Measurements from ENCODE around the gene CMKLR1.

- TF ChIP-seq EZH2 (IDR thresholded peaks at IDR 0.05; ENCODE audit: borderline replicate concordance, insufficient read depth, low read depth, low read length, poor library complexity, severe bottlenecking) (no peak), CTCF (IDR thresholded peaks at IDR 0.05) (no peak)
These were observed 36.5 kb downstream of the CMKLR1 start for GRCh38 chr12:108302403-108303311.

Data from B cell (primary cell).